HCT116 (cell line): ENCODE measurements around the gene DERA. TPM values are rescaled to one million over a fixed set of nuclear protein-coding genes. Genes with fewer than 3 reads are reported as not detected.

Experiments
- ATAC-seq: fragments of 200-7000 bp; cut with Tn5 transposase; 2 replicates; pipeline ENCODE4 v1.9.1; 2020; ENCODE audit warnings: mild to moderate bottlenecking, moderate library complexity
- BruUV-seq: library from RNA; stranded (reverse); fragments of 400-500 nt; replicated peaks from 2 replicates; lab custom pipeline; 2021; lab: Mats Ljungman, UMichigan
- CTCF ChIA-PET: fragments of 300-600 bp; sonication (Branson Sonifier 250); formaldehyde crosslinking; loops from one replicate; lab custom pipeline; 2021; ENCODE audit warnings: antibody characterized with exemption; lab: Charles Lee
- POLR2A ChIA-PET: fragments of 300-600, 350-600 bp; sonication (Branson Sonifier 250); formaldehyde crosslinking; loops from one replicate; lab custom pipeline; 2021; ENCODE audit warnings: antibody characterized with exemption; lab: Charles Lee
- RAD21 ChIA-PET, 2 experiments: fragments of 300-600 bp; sonication (Branson Sonifier 250); formaldehyde crosslinking; loops; one replicate each; lab custom pipeline; 2023; ENCODE audit warnings: low total read pairs in 2 of 2; ENCODE audit not compliant: uncharacterized antibody in 2 of 2, unreplicated experiment in 2 of 2, low non-redundant PET in 1 of 2; lab: Charles Lee
- DNase-seq: peaks from one replicate; pipeline ENCODE4 v3.0.0-alpha.2; 2010; ENCODE audit warnings: low read depth, low spot score
- H2AFZ ChIP-seq: fragments of 200-600 bp; shearing (Covaris generic), sonication (generic); 2 replicates; pipeline ENCODE4 v1.6.1; 2017; ENCODE audit warnings: low read depth, mixed run types, mixed read lengths, antibody characterized with exemption, low read length; ENCODE audit not compliant: poor library complexity, severe bottlenecking
- H3K27ac ChIP-seq: 2 replicates; pipeline ENCODE4 v1.5.1; 2012; ENCODE audit warnings: low read depth, low read length
- H3K27me3 ChIP-seq: fragments of 200-600 bp; sonication (generic); 2 replicates; pipeline ENCODE4 v1.6.1; 2016; ENCODE audit warnings: mixed run types, low read length, mixed read lengths; ENCODE audit not compliant: insufficient read depth
- H3K36me3 ChIP-seq, 2 experiments: fragments of 200-500 bp in 1 of 2; fragments of 200-600 bp in 1 of 2; sonication (Bioruptor generic) in 1 of 2; sonication (generic) in 1 of 2; 2 replicates each; pipeline versions ENCODE4 v1.5.1 to v1.6.1; 2014 to 2016; ENCODE audit warnings: low read length in 2 of 2, inconsistent platforms in 1 of 2, mixed read lengths in 1 of 2, mixed run types in 1 of 2; ENCODE audit not compliant: insufficient read depth in 2 of 2, control insufficient read depth in 1 of 2
- H3K4me1 ChIP-seq, 2 experiments: fragments of 200-600 bp in 1 of 2; sonication (generic) in 1 of 2; 2 replicates each; pipeline versions ENCODE4 v1.5.1 to v1.6.1; 2012 to 2017; ENCODE audit warnings: low read length in 2 of 2, inconsistent platforms in 1 of 2, mild to moderate bottlenecking in 1 of 2, mixed read lengths in 1 of 2, mixed run types in 1 of 2, moderate library complexity in 1 of 2; ENCODE audit not compliant: insufficient read depth in 2 of 2, control insufficient read depth in 1 of 2
- H3K4me2 ChIP-seq: fragments of 200-600 bp; sonication (generic); 2 replicates; pipeline ENCODE4 v1.6.1; 2017; ENCODE audit warnings: mixed run types, low read length, mixed read lengths
- H3K4me3 ChIP-seq, 2 experiments: fragments of 200-600 bp in 1 of 2; sonication (generic) in 1 of 2; replicated peaks in 1 of 2; 2 replicates each; pipeline ENCODE4 v1.5.1; 2011 to 2016; ENCODE audit warnings: low read length in 2 of 2, control low read depth in 1 of 2, low read depth in 1 of 2, mild to moderate bottlenecking in 1 of 2, mixed read lengths in 1 of 2, mixed run types in 1 of 2
- H3K79me2 ChIP-seq: fragments of 200-600 bp; sonication (generic); 2 replicates; pipeline ENCODE4 v1.6.1; 2017; ENCODE audit warnings: mild to moderate bottlenecking, mixed run types, low read length, moderate library complexity, mixed read lengths; ENCODE audit not compliant: insufficient read depth
- H3K9ac ChIP-seq: fragments of 200-600 bp; sonication (generic); 2 replicates; pipeline ENCODE4 v1.6.1; 2016; ENCODE audit warnings: low read length, mixed read lengths
- H3K9me2 ChIP-seq: fragments of 200-600 bp; sonication (generic), shearing (Covaris generic); 2 replicates; pipeline ENCODE4 v1.6.1; 2017; ENCODE audit warnings: mixed run types, mild to moderate bottlenecking, moderate library complexity; ENCODE audit not compliant: insufficient read depth
- H3K9me3 ChIP-seq, 2 experiments: fragments of 200-500 bp in 1 of 2; fragments of 200-600 bp in 1 of 2; sonication (Bioruptor generic) in 1 of 2; sonication (generic) in 1 of 2; 2 replicates each; pipeline ENCODE4 v1.6.1; 2014 to 2017; ENCODE audit warnings: low read length in 2 of 2, mixed read lengths in 2 of 2, inconsistent platforms in 1 of 2, low read depth in 1 of 2, mild to moderate bottlenecking in 1 of 2, mixed run types in 1 of 2, moderate library complexity in 1 of 2; ENCODE audit not compliant: control insufficient read depth in 1 of 2, insufficient read depth in 1 of 2
- H4K20me1 ChIP-seq: fragments of 200-600 bp; sonication (generic), shearing (Covaris generic); 2 replicates; pipeline ENCODE4 v1.6.1; 2017; ENCODE audit warnings: mixed run types, mild to moderate bottlenecking, moderate library complexity; ENCODE audit not compliant: insufficient read depth
- ATF3 ChIP-seq: IDR thresholded peaks from 2 replicates; pipeline ENCODE4 v1.6.1; 2012
- EGR1 ChIP-seq: IDR thresholded peaks from 2 replicates; pipeline ENCODE4 v1.6.1; 2012; ENCODE audit warnings: low read depth
- ELF1 ChIP-seq: IDR thresholded peaks from 2 replicates; pipeline ENCODE4 v1.6.1; 2012; ENCODE audit warnings: low read depth, borderline replicate concordance
- EZH2 ChIP-seq: fragments of 200-600 bp; sonication (generic); IDR thresholded peaks from 2 replicates; pipeline ENCODE4 v1.6.1; 2017; ENCODE audit warnings: antibody characterized with exemption, mixed run types
- FOSL1 ChIP-seq: IDR thresholded peaks from 2 replicates; pipeline ENCODE4 v1.6.1; 2012; ENCODE audit warnings: low read depth
- POLR2AphosphoS5 ChIP-seq: IDR thresholded peaks from 2 replicates; pipeline ENCODE4 v1.6.1; 2011; ENCODE audit warnings: mild to moderate bottlenecking, low read depth, low read length, moderate library complexity
- ZBTB33 ChIP-seq: IDR thresholded peaks from 2 replicates; pipeline ENCODE4 v1.6.1; 2011; ENCODE audit warnings: mild to moderate bottlenecking, low read length, moderate library complexity; ENCODE audit not compliant: insufficient replicate concordance; ENCODE audit errors: extremely low read depth
- ZFX ChIP-seq: fragments of 450-650 bp; IDR thresholded peaks from 2 replicates; pipeline ENCODE4 v1.6.1; 2017
- ZNF274 ChIP-seq: fragments of 200-500 bp; sonication (Bioruptor generic); IDR thresholded peaks from 2 replicates; pipeline ENCODE4 v1.6.1; 2014; ENCODE audit warnings: mild to moderate bottlenecking, low read depth, low read length, inconsistent platforms
- intact Hi-C: fragments of 100-400 bp; cut with micrococcal nuclease; formaldehyde crosslinking; loops from 2 replicates; pipeline ENCODE4 v1.10.0; 2022
- total RNA-seq: library from RNA; stranded (reverse); gene quantifications from one replicate; pipeline ENCODE4 v1.2.1, GENCODE V29; 2021; ENCODE audit not compliant: unreplicated experiment
- TF ChIP-seq, protein P1 (sequence below): IDR thresholded peaks from 2 replicates; pipeline ENCODE4 v1.6.1; 2012

The DERA gene
- total RNA-seq, 1 experiment from 2014 or later, result 32.6 TPM

DNA sequence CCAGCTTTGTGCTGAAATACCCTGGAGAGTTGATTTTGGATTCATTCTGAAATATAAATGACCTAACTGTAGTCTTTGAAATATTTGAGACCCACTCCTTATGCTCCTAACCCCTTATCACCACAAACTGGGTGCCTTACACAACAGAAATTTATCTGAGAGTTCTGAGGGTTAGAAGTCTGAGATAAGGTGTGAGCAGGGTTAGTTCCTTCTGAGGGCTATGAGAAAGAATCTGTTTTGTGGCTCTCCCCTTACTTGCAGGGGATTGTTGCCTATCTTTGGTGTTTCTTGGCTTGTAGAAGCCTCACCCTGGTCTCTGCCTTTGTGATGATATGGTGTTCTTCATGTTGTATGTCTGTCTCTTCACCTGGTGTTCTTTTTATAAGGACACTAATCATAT lies 91.7 kb downstream of the DERA start:
- ChIA-PET POLR2A (no interaction called here), RAD21 (no interaction called here), CTCF (no interaction called here)
- no peak overlapping the region for H2AFZ ChIP-seq
- no peaks in the 10 kb centered on the region for H3K4me1 ChIP-seq
- H3K27ac ChIP-seq, result no peak overlapping the region
- no peaks in the 10 kb centered on the region for H4K20me1 ChIP-seq
- no peaks in the 10 kb centered on the region for H3K9me3 ChIP-seq
- BruUV-seq, result no TSS peak
- intact Hi-C loops, result no loop called here
- no peak overlapping the region for H3K4me3 ChIP-seq
- H3K4me2 ChIP-seq, result no peak overlapping the region
- ATAC-seq, result no peak
- H3K79me2 ChIP-seq, result no peaks in the 10 kb centered on the region
- H3K9me2 ChIP-seq, result no peaks in the 10 kb centered on the region
- no peak overlapping the region for H3K9ac ChIP-seq
- TF ChIP-seq ATF3 (no peak), EGR1 (no peak), POLR2AphosphoS5 (no peak)
- TF ChIP-seq, all 23 proteins: peak for 0
- Histone ChIP-seq H3K27me3 (no peaks in the 10 kb centered on the region), H3K36me3 (no peaks in the 10 kb centered on the region)
- no peak for DNase-seq

- CTCF ChIA-PET, result no interaction called here
These were observed 92.3 kb downstream of the DERA start for GRCh38 chr12:16003460-16003859.

More at GRCh38 chr12:16003460-16003859, 92.3 kb downstream of the DERA start:
- H2AFZ ChIP-seq, result no peak overlapping the region
- H3K9me2 ChIP-seq, result no peaks in the 10 kb centered on the region
- no peak overlapping the region for H3K4me3 ChIP-seq
- no TSS peak for BruUV-seq
- TF ChIP-seq FOSL1 (no peak), ATF3 (no peak), ZNF274 (no peak), ELF1 (no peak), EZH2 (no peak), ZBTB33 (no peak), ZFX (no peak)
- TF ChIP-seq, protein P1, sequence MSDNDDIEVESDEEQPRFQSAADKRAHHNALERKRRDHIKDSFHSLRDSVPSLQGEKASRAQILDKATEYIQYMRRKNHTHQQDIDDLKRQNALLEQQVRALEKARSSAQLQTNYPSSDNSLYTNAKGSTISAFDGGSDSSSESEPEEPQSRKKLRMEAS, result no peak
- no peak overlapping the region for H3K4me2 ChIP-seq
- H4K20me1 ChIP-seq, result no peaks in the 10 kb centered on the region
- ChIA-PET POLR2A (no interaction called here), RAD21 (no interaction called here)
- H3K4me1 ChIP-seq, result no peaks in the 10 kb centered on the region
- H3K9ac ChIP-seq, result no peak overlapping the region
- no peak for DNase-seq
- no peak overlapping the region for H3K27ac ChIP-seq
- no peaks in the 10 kb centered on the region for H3K27me3 ChIP-seq
- no peaks in the 10 kb centered on the region for H3K79me2 ChIP-seq
- intact Hi-C loops, result no loop called here
- no peaks in the 10 kb centered on the region for H3K36me3 ChIP-seq
- no peaks in the 10 kb centered on the region for H3K9me3 ChIP-seq
- ATAC-seq, result no peak
